HG03280 (cell line): ENCODE results near the gene IRAK1BP1.
"Not testable (repeated sequence)": the region's sequence is repeated elsewhere in the genome, so short reads cannot be mapped to it uniquely, and the experiment has no call there.

ENCODE experiments used
- ATAC-seq: cut with Tn5 transposase; IDR thresholded peaks from one replicate; pipeline ENCODE4 v1.9.1; 2021; ENCODE audit warnings: mild to moderate bottlenecking, moderate library complexity; ENCODE audit not compliant: unreplicated experiment

IRAK1BP1 gene, protein sequence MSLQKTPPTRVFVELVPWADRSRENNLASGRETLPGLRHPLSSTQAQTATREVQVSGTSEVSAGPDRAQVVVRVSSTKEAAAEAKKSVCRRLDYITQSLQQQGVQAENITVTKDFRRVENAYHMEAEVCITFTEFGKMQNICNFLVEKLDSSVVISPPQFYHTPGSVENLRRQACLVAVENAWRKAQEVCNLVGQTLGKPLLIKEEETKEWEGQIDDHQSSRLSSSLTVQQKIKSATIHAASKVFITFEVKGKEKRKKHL

DNA sequence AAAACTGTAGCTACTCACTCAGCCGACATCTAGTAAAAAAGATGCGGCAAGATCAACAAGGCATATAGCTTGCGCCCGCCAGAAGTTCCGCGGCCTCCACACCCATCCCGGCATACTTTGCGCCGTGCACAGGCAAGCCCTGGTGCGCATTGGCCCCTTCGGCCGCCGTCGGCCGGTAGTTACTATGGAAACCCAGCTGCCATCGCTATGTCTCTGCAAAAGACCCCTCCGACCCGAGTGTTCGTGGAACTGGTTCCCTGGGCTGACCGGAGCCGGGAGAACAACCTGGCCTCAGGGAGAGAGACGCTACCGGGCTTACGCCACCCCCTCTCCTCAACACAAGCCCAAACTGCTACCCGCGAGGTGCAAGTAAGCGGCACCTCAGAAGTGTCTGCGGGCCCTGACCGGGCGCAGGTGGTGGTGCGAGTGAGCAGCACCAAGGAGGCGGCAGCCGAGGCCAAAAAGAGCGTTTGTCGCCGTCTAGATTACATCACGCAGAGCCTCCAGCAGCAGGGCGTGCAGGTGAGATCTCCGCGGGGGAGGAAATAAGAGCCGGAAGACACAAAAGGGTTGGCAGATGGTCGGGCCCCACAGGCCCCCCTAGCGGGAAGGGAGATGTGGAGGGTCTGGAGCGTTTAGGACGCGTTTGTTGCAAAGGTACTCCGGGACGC lies at the start of gene IRAK1BP1:
IRAK1BP1 (plus strand) TSS at position 182 of the 671 bp plus-strand sequence; CDS start at position 208, 26 bp downstream.
- peak; percentile 97 for ATAC-seq

DNA sequence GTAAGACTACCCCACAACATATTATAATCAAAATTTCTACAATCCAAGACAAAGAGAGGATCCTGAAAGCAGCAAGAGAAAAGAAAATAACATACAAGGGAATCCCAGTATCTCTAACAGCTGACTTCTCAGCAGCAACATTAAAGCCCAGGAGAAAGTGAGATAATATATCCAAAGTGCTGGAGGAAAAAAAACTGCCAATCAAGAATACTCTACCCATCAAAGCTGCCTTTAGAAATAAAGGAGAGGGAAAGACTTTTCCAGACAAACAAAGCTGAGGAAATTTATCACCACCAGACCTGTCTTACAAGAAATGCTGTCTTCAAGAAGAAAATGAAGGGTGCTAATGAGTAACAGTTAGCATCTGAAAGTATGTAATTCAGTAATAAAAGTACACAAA lies 43.3 kb upstream of the IRAK1BP1 start:
- ATAC-seq, result no peak

DNA sequence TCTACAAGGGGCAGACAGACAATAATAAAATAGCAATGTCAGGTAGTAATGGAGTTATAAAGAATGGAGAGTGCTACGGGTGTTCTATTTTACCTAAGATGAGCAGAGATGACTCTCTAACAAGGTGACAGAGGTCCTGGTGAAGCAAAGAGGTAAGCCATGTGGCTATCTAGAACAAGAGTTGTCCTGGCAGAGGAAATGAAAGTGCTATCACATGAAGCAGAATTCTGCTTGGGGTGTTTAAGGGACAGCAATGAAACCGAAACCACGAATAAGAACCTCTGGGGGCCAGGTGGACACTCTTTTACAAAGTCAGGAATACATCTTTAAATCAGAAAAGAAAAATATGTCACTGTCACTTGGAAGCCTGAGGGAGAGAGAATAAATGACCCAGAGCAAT lies 37.9 kb upstream of the IRAK1BP1 start:
- ATAC-seq, result no peak

DNA sequence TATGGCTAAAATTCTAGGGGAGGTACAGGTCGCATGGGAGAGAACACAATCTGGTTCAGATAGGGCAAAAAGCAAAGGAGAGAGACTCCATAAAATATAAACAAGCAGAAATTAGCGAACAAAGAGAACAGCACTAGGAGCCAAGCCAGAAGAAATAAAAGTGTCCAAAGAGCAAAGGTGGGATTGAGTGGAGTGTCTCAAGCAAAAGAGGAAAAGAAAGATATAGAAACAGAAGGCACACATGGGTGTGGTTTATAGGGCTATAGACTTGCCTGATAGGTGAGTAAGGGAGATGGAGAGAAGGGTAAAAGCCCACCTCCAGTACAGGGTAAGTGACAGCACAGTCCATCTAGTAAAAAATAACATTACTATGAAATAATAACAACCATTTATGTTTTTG lies 36.5 kb upstream of the IRAK1BP1 start:
- ATAC-seq, result no peak

DNA sequence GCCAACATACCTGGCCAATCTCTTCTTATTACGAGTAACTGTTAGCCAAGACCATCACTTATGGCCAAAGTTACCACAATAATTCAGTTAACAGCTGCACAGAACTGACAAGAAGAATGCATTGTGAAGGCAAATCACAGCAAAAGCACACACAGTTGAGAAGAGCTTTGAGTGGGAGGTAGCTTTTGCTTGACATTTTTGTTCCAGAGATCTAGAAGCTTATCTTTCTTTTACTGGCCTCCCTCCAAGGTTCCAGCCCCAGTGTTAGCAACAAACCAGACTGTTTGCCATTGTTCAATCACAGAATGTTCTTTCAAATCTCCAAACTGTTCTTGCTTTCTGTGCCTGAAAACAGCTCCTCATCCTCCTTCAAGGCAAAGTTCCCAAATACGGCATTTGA lies 35.9 kb upstream of the IRAK1BP1 start:
- ATAC-seq, result no peak

DNA sequence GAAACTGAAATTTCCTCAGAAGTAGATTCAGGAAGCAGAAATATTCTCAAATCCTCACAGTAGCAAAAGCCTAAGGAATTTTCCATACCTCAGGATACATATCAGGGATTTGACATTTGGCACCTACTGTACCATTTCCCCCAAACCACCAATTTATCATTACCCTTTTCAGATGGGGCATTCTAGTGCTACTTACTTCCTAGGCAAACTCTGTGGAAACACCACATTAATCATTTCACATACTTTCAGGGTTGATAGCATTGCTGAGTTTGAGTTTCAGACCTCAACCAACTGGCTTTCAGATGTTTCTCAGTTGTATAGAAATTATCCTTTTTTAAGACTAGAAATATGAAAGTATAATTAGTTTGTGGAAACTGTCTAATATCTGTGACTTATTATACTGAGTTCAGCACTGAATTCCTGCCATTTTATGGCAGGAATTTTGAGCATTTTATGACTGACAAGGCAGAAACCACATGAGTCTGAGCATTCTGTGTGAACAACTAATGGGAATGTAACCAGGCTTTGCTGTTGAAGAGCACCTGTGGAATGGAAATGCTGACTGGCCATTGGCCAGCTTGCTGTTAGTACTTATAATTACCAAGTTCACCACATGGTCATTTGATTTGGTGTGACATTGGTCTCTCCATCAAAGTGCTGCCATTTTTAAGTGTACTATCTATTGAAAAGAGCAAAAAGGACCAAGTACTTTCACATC lies 35.1 kb upstream of the IRAK1BP1 start:
- ATAC-seq, result no peak

DNA sequence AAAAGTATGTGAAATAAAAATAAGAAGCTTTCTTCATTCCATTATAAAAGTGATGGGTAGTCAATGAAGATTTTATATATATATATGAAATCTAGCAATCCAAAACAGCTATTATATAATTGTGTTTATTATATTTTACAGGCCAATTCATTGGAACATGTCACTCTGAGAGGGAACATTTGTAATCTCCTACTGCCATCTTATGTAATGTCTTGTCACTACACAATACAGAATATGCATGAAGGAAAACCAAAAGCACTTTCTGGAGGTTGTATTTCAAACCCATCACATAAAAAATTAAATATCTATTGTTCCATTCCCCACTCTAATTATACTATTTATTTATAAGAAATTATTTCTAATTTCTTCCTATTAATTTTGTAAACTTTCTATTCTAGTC lies 31.5 kb upstream of the IRAK1BP1 start:
- no peak for ATAC-seq

DNA sequence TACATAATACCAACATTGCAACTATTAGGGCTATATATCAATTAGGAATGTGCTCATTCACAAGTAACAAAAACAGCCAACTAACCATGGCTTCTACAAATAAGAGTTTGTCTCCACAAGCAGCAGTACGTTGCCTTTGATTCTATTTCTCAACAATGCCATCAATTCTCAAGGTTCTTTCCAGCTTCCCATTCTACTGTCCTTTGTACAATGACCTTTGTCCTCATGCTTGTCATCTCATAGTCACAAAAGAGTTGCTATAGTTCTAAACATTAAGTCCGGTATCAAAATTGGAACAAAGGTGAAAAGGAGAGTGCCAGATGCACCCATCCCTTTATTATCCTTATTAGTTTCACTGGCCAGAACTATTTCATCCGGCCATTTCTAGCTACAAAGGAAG lies 30.8 kb upstream of the IRAK1BP1 start:
- no peak for ATAC-seq

DNA sequence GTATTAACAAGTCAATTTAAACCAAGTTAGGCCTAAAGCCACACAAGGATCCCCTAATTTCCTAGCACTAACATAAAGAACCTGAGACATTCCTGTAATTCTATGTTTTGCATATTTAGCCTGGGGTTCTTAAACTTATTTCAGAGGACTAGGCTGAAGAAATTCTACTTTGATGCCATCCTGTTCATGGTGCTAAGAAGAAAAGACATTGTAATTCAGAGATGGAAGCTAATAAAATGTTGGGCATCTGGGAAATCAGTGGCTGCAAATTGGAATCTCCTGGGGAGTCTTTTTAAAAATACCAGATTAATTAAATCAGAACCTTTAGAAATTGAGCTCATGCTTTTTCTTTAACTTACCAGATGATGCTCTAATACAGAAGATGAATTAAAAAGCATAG lies 26.2 kb upstream of the IRAK1BP1 start:
- ATAC-seq, result no peak

DNA sequence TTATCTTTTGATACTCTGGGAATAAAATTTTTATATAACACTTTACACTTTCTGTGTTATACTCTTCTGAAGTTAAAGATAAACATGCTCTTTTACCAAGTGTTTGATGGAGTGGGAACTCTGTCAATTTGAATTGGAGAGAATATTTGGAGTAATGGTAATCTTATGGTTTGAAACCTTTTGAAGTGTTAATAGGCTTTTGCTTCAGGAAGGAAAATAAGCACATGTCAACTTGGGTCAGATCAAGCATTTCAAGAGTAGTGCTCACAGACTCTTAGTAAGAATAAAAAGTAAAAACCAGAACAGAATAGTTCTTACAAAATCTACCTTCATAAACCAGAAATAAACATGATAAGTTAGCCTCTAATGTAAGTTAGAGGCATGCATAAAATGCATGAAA lies 24.4 kb upstream of the IRAK1BP1 start:
- ATAC-seq, result no peak

DNA sequence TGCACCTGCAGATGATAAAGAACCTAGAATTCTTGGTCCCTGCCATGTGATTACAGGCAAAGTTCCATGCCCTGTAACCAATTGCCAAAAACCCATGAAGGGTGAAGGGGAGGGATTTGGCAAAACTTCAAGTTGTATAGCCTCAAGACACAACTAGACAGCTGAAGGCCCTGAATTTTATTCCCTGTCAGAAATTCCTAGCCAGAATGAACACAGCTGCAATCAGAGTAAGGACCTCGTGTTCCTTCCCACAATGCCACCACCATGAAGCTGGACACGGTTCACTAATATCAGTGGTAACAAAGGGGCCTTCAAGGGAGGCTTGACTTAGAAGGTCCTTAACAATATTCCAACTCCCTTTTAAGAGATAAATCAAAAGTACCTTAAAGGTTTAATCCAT lies 22.5 kb upstream of the IRAK1BP1 start:
- ATAC-seq, result no peak

DNA sequence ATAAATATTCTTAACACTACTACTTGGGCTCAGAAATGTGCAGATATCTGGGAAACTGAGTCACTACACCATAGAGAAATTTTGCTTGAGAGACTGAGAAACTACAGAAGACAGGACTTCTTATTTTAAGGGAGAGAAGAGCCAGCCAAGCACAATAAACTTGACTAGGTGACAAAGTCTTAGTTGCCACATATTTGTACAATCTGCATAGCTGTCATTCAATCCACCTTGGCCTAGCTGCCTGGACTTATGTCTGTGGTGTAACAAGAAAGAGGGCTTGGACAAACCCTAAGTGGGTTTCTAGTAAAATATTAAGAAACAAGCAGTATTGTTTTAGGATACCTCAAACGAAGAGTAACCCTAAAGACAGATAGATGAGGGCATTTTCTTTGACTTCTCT lies 21.8 kb upstream of the IRAK1BP1 start:
- ATAC-seq, result no peak

DNA sequence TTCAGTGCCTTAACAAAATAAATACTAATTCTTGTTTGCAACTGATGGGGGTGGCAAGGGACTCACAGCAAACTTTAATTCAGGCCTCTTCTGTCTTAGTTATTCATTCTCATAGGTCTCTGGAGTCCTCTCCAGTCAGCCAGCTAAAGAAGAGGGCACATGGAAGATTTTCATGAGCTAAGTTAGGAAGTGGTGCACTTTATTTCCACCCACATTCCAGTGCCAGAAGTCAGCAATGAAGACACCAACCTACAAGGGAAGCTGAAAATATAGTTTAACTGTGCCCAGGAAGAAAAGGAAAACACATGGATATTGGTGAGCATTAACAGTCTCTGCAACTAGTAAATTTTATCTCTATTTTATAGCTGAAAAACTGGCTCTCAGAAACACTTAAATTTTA lies 16.7 kb upstream of the IRAK1BP1 start:
- no peak for ATAC-seq

DNA sequence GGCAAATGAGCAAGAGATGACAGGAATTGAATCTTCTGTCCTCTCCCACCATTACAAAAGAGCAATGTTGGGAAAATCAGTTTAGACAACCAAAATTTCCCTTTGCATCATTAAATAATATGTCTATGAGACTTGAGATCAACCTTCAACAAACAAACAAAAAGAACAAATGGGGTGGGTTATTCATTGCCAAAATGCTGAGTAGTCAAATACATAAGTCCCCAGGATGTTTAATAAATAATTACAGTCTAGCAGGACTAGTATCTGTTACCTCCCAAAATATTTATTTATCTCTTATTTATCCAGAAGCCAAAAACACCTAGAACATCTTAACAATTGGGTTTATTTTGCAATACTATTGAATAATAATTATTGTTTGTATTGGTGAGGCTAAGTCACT lies 16.2 kb upstream of the IRAK1BP1 start:
- ATAC-seq, result no peak

DNA sequence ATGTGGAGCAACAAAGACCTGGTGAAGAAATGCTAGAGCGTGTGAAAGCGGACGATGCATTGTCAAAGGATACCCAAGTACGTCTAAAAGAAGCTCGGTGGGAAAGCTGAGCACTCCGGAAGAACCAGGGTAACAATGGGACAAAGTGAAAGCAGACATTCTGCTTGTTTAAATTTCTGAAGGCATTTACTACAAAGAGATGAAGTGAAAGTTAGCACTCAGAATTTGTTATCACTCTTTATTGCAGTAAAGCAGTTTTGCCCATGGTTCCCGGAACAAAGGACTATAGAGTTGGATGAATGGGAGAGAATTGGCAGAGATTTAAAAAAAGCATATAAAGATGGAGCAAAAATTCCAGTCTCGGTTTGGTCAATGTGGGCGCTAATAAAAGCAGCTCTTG lies 12.8 kb upstream of the IRAK1BP1 start:
- no peak for ATAC-seq

DNA sequence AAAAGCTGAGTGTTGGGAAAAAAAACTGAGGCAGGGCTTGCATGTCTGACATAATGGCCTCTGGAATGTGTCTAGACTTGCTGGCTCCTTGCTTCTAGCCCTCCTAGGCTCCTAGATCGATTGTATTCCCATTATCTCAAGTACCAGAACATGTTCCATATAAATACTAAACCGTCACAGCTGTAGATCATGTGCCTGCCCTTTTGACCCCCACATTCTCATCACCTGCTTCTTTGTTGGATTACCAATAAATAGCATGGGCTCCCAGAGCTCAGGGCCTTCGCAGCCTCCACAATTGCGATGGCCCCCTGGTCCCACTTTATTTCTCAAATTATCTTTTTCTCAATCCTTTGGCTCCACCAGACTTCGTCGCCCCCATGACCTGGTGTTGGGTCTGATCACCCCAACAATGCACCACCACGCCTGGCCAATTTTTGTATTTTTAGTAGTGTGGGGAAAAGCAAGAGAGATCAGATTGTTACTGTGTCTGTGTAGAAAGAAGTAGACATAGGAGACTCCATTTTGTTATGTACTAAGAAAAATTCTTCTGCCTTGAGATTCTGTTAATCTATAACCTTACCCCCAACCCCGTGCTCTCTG lies 8.9 kb upstream of the IRAK1BP1 start:
- not testable (repeated sequence) for ATAC-seq

DNA sequence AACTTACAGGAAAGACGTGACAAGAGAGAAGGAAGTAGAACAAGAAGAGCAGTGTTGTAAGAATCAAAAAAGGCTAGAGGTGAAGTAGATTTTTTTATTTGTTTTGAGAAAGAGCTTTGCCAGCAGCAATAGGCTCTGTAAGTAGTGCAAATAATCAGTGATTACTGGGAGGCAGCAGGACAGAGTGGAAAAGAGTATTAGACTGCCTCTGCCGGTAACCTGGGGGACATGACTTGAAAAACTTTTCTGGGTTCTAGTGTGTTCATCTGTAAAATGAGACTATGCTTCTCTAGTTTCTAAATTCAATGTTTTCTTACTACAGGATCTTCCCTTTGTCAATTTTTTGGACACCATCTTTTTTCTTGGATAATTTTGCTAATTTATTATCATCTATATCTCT lies 5.8 kb upstream of the IRAK1BP1 start:
- ATAC-seq, result no peak

DNA sequence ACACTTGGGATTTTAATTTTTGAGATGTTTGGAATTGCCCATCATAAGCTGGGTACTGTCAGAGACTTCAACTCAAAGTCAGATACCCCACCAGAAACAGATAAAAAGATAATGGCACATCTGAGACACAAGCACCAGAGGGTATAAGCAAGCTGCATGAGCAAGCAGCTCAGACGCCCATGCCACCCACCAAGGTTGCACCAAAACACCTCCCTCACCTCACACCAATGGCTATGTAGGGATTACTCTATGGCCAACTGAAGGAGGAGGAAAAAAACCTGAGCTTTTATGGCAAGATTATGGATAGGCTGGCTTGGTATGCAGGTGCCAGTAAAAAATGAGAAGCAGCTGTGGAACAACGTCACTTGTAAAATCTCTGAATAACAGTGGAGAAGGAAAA lies 3.8 kb upstream of the IRAK1BP1 start:
- no peak for ATAC-seq

DNA sequence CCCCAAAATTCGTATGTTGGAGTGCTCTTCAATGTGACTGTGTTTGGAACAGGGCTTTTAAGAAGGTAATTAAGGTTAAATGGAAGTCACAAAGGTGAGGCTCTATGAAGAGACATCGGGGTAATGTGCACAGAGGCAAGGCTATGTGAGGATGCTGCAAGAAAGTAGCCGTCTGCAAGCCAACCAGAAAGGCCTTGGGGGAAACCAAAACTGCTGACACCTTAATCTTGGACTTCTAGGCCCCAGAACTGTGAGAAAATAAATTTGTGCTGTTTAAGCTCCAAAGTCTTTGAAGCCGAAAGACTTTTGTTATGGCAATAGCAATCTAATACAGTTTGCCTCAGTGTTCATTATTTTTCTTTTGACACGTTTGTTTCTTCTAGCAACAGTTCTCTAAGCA lies 2.4 kb upstream of the IRAK1BP1 start:
- ATAC-seq, result no peak

DNA sequence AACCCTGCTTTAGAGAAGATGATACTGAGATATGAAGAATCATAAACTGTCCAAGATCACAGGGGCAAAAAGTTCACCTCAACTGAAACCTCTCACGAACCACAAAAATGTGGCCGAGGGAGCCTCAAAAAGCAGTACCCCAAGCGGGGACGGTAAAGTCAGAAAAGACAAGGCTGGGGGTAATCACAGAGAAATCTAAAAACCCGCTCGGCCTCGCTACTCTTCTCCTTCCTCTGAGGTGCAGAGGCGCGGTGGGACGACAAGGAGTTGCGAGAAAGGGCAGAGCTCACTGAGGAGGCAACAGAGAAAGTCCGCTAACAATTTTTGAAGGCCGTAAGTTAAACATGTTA lies 356 bp upstream of the IRAK1BP1 start:
- peak; percentile 33 for ATAC-seq

DNA sequence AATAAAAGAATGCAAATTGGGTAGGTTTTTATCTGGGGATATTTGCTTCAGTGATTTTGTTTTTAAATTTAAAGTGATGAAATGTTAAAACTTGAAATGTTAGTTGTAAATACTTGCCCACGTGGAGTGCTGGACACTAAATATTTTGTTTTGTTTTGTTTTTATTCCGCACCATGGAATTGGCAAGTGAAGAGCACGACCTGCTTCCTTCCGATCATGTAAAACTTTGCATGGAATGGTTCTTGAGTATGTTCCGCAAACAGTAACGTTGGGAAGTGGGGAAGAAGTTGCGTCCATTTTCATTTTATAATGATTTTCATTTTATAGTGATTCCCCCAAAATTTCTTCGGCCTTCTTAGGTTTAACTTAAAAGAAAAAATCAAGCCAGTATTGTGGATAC lies 765 bp downstream of the IRAK1BP1 start:
- ATAC-seq, result no peak

DNA sequence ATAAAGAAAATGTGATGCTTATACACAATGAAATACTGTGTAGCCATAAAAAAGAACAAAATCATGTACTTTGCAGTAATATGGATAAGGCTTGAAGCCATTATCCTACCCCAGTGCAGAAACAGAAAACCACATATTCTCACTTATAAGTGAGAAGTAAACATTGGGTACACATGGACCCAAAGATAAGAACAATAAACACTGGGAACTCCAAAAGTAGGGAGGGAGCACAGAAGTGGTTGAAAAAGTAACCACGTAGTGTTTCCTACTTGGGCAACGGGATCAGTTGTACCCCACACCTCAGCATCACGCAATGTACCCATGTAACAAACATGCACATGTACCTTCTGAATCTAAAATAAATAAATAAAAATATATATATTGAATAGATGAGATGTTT lies 8.2 kb downstream of the IRAK1BP1 start:
- ATAC-seq, result no peak
